ENCODE data around the gene SYT6. TPM values are rescaled to one million over a fixed set of nuclear protein-coding genes. Genes with fewer than 3 reads are reported as not detected.

SYT6 gene, protein sequence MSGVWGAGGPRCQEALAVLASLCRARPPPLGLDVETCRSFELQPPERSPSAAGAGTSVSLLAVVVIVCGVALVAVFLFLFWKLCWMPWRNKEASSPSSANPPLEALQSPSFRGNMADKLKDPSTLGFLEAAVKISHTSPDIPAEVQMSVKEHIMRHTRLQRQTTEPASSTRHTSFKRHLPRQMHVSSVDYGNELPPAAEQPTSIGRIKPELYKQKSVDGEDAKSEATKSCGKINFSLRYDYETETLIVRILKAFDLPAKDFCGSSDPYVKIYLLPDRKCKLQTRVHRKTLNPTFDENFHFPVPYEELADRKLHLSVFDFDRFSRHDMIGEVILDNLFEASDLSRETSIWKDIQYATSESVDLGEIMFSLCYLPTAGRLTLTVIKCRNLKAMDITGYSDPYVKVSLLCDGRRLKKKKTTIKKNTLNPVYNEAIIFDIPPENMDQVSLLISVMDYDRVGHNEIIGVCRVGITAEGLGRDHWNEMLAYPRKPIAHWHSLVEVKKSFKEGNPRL
- total RNA-seq = under 1 TPM in 3 of 9 donors, not detected in 6; 0.11 to 0.77 (median 0.20) TPM
- polyA plus RNA-seq = under 1 TPM in 1 of 2 donors, not detected in 1; 0.08 TPM
- long read RNA-seq, donor 1 = 0 reads
- long read RNA-seq, donor 2 = 0 reads
- long read RNA-seq, donor 3 = 0 reads

DNA sequence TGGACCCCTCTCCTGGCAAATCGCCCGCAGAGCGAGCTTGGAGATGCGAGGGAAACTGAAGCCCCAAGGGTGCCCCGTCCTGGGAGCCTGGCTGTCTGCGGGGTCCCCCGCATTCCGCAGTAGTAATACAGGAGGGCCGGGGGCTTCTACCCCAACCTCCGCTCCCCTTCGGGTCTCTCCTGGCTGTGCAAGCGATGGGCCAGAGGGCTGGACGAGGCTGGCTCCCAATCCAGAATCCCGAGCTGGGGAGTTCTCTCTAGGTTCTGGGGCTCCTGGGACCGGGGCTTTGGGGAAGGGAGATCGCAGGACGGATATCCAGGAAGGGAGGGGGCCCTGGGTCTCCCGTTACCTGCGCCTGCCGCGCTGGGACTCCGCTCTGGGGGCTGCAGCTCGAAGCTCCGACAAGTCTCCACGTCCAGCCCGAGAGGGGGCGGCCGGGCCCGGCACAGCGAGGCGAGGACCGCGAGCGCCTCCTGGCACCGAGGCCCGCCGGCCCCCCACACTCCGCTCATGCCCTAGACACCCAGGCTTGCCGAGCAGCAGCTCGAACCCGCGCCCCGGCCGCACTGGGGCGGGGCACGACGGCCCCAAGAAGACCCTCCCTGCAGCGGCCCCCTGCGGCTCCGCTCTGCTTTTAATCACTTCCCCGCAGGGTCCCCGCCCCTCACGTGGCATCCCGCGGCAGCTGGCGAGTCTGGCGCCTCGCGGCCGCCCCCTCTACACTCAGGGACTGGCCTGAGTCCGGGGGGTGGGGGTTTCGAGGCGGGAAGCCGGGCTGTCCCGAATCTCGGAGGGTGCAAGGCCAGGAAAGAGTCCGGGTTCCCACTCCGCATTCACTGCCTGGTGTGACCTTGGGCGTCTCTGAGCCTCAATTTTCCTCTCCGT lies at the start of gene SYT6:
Gene SYT6 (minus strand): TSS at position 609 of the 885 bp plus-strand sequence. CDS start 97 bp downstream, at position 512.
- Histone ChIP-seq H3K27me3 (peaks cover 41 to 98% (median 67%) of the 10 kb centered on the region in 9 donors), H3K36me3 (no peaks in the 10 kb centered on the region), H3K4me1 (peaks cover 0 to 33% (median 22%) of the 10 kb centered on the region in 12 donors), H3K27ac (no peak within 1 kb of the TSS), H3K4me3 (peak within 1 kb of the TSS; percentile 3 to 59 (median 48)), H3K9me3 (no peaks in the 10 kb centered on the region)
- WGBS, 4 donors = 0 to 2% (median 1%) methylated on average over 26 to 70 of the region's 70 CpGs
- no peak for TF ChIP-seq POLR2A (IDR thresholded peaks at IDR 0.05)
- TF ChIP-seq, protein P1, sequence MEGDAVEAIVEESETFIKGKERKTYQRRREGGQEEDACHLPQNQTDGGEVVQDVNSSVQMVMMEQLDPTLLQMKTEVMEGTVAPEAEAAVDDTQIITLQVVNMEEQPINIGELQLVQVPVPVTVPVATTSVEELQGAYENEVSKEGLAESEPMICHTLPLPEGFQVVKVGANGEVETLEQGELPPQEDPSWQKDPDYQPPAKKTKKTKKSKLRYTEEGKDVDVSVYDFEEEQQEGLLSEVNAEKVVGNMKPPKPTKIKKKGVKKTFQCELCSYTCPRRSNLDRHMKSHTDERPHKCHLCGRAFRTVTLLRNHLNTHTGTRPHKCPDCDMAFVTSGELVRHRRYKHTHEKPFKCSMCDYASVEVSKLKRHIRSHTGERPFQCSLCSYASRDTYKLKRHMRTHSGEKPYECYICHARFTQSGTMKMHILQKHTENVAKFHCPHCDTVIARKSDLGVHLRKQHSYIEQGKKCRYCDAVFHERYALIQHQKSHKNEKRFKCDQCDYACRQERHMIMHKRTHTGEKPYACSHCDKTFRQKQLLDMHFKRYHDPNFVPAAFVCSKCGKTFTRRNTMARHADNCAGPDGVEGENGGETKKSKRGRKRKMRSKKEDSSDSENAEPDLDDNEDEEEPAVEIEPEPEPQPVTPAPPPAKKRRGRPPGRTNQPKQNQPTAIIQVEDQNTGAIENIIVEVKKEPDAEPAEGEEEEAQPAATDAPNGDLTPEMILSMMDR (IDR thresholded peaks at IDR 0.05) = peak in 1 of 12 donors; percentile 12
- no peak for DNase-seq
- ATAC-seq = peak in 2 of 4 donors; percentile 24 to 26
- intact Hi-C loops (cut with DNase I) = loop anchor here in 2 of 10 donors (10.0 kb wide), 2 partner anchors 121 to 169 kb away; no protein-coding TSS in a partner anchor

DNA sequence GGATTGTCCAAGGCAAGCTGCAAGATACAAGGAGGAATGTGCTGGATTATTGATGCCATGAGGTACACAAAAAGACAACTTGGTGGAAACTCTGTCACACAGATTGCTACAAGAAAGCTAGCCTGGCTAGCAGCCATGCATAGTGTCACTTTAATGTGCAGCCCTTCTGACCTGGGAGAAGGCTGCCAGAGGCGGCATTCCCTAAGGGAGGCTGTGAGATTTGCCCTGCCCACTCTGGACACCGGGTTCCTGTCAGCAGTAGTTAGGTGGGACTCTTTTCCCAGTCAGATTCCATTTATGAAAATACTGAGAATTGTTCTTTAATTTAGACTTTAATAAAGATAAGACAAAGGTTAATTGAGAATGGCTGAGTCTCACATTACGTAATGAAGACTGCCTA lies 47.8 kb upstream of the SYT6 start:
- ATAC-seq = peak in 1 of 4 donors; percentile 50
- WGBS, 4 donors = 19 to 37% (median 24%) methylated on average over 3 of the region's 3 CpGs
- no peaks in the 10 kb centered on the region for H3K36me3 ChIP-seq
- peaks cover 0 to 6% (median 0%) of the 10 kb centered on the region in 12 donors for H3K4me1 ChIP-seq
- H3K9me3 ChIP-seq = no peaks in the 10 kb centered on the region
- intact Hi-C loops (cut with DNase I) = no loop called here
- H3K27ac ChIP-seq = no peak overlapping the region
- no peak overlapping the region for H3K4me3 ChIP-seq
- H3K27me3 ChIP-seq = peaks cover 0 to 53% (median 13%) of the 10 kb centered on the region in 9 donors
- DNase-seq = peak in 1 of 5 donors; percentile 39
- TF ChIP-seq POLR2A (IDR thresholded peaks at IDR 0.05) = no peak
- TF ChIP-seq, protein P1 (IDR thresholded peaks at IDR 0.05) = no peak

DNA sequence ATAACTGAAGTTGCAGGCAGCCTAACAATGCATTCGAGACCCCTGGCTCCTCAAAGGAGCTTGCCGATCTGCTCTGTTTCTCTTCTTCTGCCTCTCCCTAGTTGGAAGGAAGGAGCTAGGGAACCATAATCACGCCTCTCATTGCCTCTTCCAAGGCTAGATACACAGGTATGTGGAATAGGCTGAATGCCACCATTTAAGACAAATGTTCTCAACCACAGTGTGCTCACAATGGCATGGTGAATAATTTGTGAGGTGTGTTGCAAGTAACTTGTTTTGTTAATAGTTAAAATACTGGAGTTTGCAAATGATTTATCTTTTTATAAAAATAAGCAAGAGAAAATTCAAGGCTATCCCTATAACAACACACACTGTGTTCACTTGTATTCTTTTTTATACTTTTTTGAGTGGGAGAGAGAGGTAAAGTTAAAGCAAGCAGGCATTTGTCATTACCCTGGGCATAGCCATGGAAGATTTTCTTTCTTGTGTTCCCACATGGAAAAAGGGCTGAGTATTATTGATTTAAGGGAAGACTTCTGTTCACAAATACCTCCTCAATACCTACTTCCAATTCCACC lies 45.4 kb upstream of the SYT6 start:
- peaks cover 0 to 43% (median 15%) of the 10 kb centered on the region in 9 donors for H3K27me3 ChIP-seq
- intact Hi-C loops (cut with DNase I) = no loop called here
- ATAC-seq (no peak), DNase-seq (no peak)
- TF ChIP-seq, protein P1 (IDR thresholded peaks at IDR 0.05) = no peak
- TF ChIP-seq POLR2A (IDR thresholded peaks at IDR 0.05) = no peak
- no peaks in the 10 kb centered on the region for H3K9me3 ChIP-seq
- H3K27ac ChIP-seq = no peak overlapping the region
- H3K36me3 ChIP-seq = no peaks in the 10 kb centered on the region
- peaks cover 0 to 6% (median 0%) of the 10 kb centered on the region in 12 donors for H3K4me1 ChIP-seq
- WGBS, 4 donors = 82 to 90% (median 85%) methylated on average over 3 of the region's 3 CpGs
- no peak overlapping the region for H3K4me3 ChIP-seq
